Heart left ventricle (tissue), 13 donors: ENCODE results near the gene CYP2A13.

ENCODE experiments used
- POLR2A ChIP-seq, 2 donors: fragments of 450-650 bp; IDR thresholded peaks; one replicate each; pipeline ENCODE4 v1.6.1; 2017; ENCODE audit warnings: antibody characterized with exemption in 2 of 2, mild to moderate bottlenecking in 2 of 2, moderate library complexity in 2 of 2
- TF ChIP-seq, protein P1 (sequence below), 12 donors: fragments of 200-600 bp; sonication (generic) in 4 of 12; IDR thresholded peaks; one replicate each; pipeline versions ENCODE4 v1.5.0 to v1.8.0; 2018 to 2022; ENCODE audit warnings: antibody characterized with exemption in 12 of 12, mild to moderate bottlenecking in 5 of 12
- donor health status: ischemic (EF 13 %, LVEDD 7.1; RV severe dilation, severe dysfunction).
- donor health status: DM: no; HTN: yes; CAD: no.
- donor health status: DM: no; HTN: no; CAD: no.
- donor health status: ischemic (EF 25% LVEDD 6.9; RV normal size, moderate dysfunction).
- donor health status: ischemic (EF 25% LVEDD 5.7; RV mildly dilated, moderate dysfunction).
- donor health status: ischemic (EF 35%, LVEDD 5.7; RV mildly dilated, moderate dysfunction).
- donor health status: nonischemic (EF 11% LVEDD 7.7; RV severe dilation, severe dysfunction).
- donor health status: DM: yes; HTN: yes; CAD: no.
- donor health status: PGD.
- donor health status: ischemic (EF 29% LVEDD 5.4; RV normal size, mild dysfunction).
- donor health status: nonischemic (EF 23%, LVEDD 6.1; RV moderate dilation, normal function).

DNA sequence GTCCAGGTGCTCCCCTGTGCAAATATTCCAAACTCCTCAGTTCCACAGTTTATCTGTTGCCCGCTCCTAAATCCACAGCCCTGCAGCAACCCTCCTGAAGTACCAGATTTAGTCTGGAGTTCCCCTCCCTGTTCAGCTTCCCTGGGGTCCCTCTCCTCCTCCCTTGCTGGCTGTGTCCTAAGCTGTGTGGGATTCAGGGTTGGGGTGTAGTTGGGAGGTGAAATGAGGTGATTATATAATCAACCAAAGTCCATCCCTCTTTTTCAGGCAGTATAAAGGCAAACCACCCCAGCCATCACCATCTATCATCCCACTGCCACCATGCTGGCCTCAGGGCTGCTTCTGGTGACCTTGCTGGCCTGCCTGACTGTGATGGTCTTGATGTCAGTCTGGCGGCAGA lies at the start of gene CYP2A13:
- TF ChIP-seq, protein P1, sequence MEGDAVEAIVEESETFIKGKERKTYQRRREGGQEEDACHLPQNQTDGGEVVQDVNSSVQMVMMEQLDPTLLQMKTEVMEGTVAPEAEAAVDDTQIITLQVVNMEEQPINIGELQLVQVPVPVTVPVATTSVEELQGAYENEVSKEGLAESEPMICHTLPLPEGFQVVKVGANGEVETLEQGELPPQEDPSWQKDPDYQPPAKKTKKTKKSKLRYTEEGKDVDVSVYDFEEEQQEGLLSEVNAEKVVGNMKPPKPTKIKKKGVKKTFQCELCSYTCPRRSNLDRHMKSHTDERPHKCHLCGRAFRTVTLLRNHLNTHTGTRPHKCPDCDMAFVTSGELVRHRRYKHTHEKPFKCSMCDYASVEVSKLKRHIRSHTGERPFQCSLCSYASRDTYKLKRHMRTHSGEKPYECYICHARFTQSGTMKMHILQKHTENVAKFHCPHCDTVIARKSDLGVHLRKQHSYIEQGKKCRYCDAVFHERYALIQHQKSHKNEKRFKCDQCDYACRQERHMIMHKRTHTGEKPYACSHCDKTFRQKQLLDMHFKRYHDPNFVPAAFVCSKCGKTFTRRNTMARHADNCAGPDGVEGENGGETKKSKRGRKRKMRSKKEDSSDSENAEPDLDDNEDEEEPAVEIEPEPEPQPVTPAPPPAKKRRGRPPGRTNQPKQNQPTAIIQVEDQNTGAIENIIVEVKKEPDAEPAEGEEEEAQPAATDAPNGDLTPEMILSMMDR (IDR thresholded peaks at IDR 0.05): no peak
- no peak for TF ChIP-seq POLR2A (IDR thresholded peaks at IDR 0.05)
